IMR-90 (cell line): ENCODE data around the gene CLK3. TPM values are rescaled to one million over a fixed set of nuclear protein-coding genes. Genes with fewer than 3 reads are reported as not detected.

Experiments used
- ATAC-seq: fragments of 200-7000 bp; cut with Tn5 transposase; 2 replicates; pipeline ENCODE4 v1.9.1; 2020; ENCODE audit warnings: low read depth, mild to moderate bottlenecking, moderate library complexity
- BruUV-seq: library from RNA; stranded (reverse); fragments of 400-500 nt; replicated peaks from 2 replicates; lab custom pipeline; 2021; lab: Mats Ljungman, UMichigan
- CTCF ChIA-PET: fragments of 300-600 bp; formaldehyde crosslinking; extraction: SDS; loops from one replicate; lab custom pipeline; 2021; ENCODE audit warnings: antibody characterized with exemption; lab: Yijun Ruan, JAX
- POLR2A ChIA-PET: fragments of 300-600 bp; sonication (Branson Sonifier 250); formaldehyde crosslinking; loops from one replicate; lab custom pipeline; 2022; ENCODE audit warnings: antibody characterized with exemption; ENCODE audit not compliant: unreplicated experiment; lab: Charles Lee
- DNase-seq: peaks from one replicate; pipeline ENCODE4 v3.0.0; 2013
- H2AFZ ChIP-seq: replicated peaks from 2 replicates; pipeline ENCODE3; 2013; ENCODE audit warnings: low read length, mild to moderate bottlenecking; ENCODE audit not compliant: poor library complexity
- H2AK5ac ChIP-seq: 2 replicates; pipeline ENCODE4 v1.6.1; 2013; ENCODE audit warnings: low read depth, low read length, inconsistent platforms
- H2AK9ac ChIP-seq: replicated peaks from 2 replicates; pipeline ENCODE3; 2013; ENCODE audit warnings: mild to moderate bottlenecking, low read depth, low read length, moderate library complexity; ENCODE audit not compliant: poor library complexity
- H2BK120ac ChIP-seq: 2 replicates; pipeline ENCODE4 v1.6.1; 2013; ENCODE audit warnings: low read depth, low read length, inconsistent platforms
- H2BK15ac ChIP-seq: 3 replicates; pipeline ENCODE4 v1.6.1; 2013; ENCODE audit warnings: low read depth, low read length, inconsistent platforms
- H2BK20ac ChIP-seq: 2 replicates; pipeline ENCODE4 v1.6.1; 2013; ENCODE audit warnings: low read depth, mild to moderate bottlenecking, inconsistent platforms, low read length, moderate library complexity
- H2BK5ac ChIP-seq: 2 replicates; pipeline ENCODE4 v1.6.1; 2013; ENCODE audit warnings: mild to moderate bottlenecking, low read depth, low read length, inconsistent platforms; ENCODE audit not compliant: poor library complexity, severe bottlenecking
- H3K14ac ChIP-seq: replicated peaks from 2 replicates; pipeline ENCODE4 v1.6.1; 2013; ENCODE audit warnings: low read depth, low read length, inconsistent platforms
- H3K18ac ChIP-seq: 2 replicates; pipeline ENCODE4 v1.6.1; 2013; ENCODE audit warnings: low read depth, low read length, control low read depth
- H3K23ac ChIP-seq: 2 replicates; pipeline ENCODE4 v1.6.1; 2013; ENCODE audit warnings: low read depth, low read length, inconsistent platforms
- H3K27ac ChIP-seq: 2 replicates; pipeline ENCODE4 v1.5.1; 2013; ENCODE audit warnings: mild to moderate bottlenecking, control low read depth, low read length; ENCODE audit not compliant: insufficient read depth
- H3K27me3 ChIP-seq: 2 replicates; pipeline ENCODE4 v1.6.1; 2013; ENCODE audit warnings: low read length; ENCODE audit not compliant: control insufficient read depth, insufficient read depth
- H3K36me3 ChIP-seq: 2 replicates; pipeline ENCODE4 v1.6.1; 2013; ENCODE audit warnings: low read length, mixed read lengths; ENCODE audit not compliant: control insufficient read depth, insufficient read depth
- H3K4ac ChIP-seq: 2 replicates; pipeline ENCODE4 v1.6.1; 2013; ENCODE audit warnings: low read depth, low read length, inconsistent platforms
- H3K4me1 ChIP-seq: 2 replicates; pipeline ENCODE4 v1.6.1; 2013; ENCODE audit warnings: low read length, mixed read lengths; ENCODE audit not compliant: control insufficient read depth, insufficient read depth
- H3K4me2 ChIP-seq: 2 replicates; pipeline ENCODE4 v1.6.1; 2013; ENCODE audit warnings: low read depth, mild to moderate bottlenecking, control low read depth, low read length, moderate library complexity
- H3K4me3 ChIP-seq: 2 replicates; pipeline ENCODE4 v1.5.1; 2013; ENCODE audit warnings: low read depth, mild to moderate bottlenecking, control low read depth, low read length, moderate library complexity; ENCODE audit not compliant: insufficient read depth
- H3K56ac ChIP-seq: 2 replicates; pipeline ENCODE4 v1.6.1; 2013; ENCODE audit warnings: low read length, inconsistent platforms; ENCODE audit not compliant: insufficient read depth; ENCODE audit errors: extremely low read depth
- H3K79me1 ChIP-seq, 2 experiments: 2 replicates each; pipeline ENCODE4 v1.6.1; 2013; ENCODE audit warnings: low read length in 2 of 2, inconsistent platforms in 1 of 2, low read depth in 1 of 2
- H3K9ac ChIP-seq: 2 replicates; pipeline ENCODE4 v1.6.1; 2013; ENCODE audit warnings: low read depth, low read length, control low read depth
- H3K9me1 ChIP-seq: 2 replicates; pipeline ENCODE4 v1.6.1; 2013; ENCODE audit warnings: low read length, inconsistent platforms; ENCODE audit not compliant: insufficient read depth
- H3K9me3 ChIP-seq: 2 replicates; pipeline ENCODE4 v1.6.1; 2013; ENCODE audit warnings: low read length; ENCODE audit not compliant: control insufficient read depth, insufficient read depth
- H4K20me1 ChIP-seq: 2 replicates; pipeline ENCODE4 v1.6.1; 2013; ENCODE audit warnings: low read length, inconsistent platforms; ENCODE audit not compliant: insufficient read depth
- H4K5ac ChIP-seq: 2 replicates; pipeline ENCODE4 v1.6.1; 2013; ENCODE audit warnings: mild to moderate bottlenecking, low read depth, low read length, control low read depth
- H4K8ac ChIP-seq, 2 experiments: 2 replicates each; pipeline ENCODE4 v1.6.1; 2013; ENCODE audit warnings: low read depth in 2 of 2, low read length in 2 of 2, control low read depth in 1 of 2, inconsistent platforms in 1 of 2
- H4K91ac ChIP-seq: 2 replicates; pipeline ENCODE4 v1.6.1; 2013; ENCODE audit warnings: low read depth, low read length, inconsistent platforms; ENCODE audit not compliant: insufficient read depth
- FOS ChIP-seq: fragments of 150-350 bp; IDR thresholded peaks from 2 replicates; pipeline ENCODE4 v1.6.1; 2016; ENCODE audit warnings: low read depth, low read length
- POLR2A ChIP-seq: IDR thresholded peaks from 2 replicates; pipeline ENCODE4 v1.6.1; 2012; ENCODE audit warnings: mild to moderate bottlenecking, low read depth, low read length
- WGBS, 2 experiments: methylation state at CpG; one replicate each; pipeline versions ENCODE4 v1.1.5 to v1.1.7; 2013; ENCODE audit warnings: missing lambda C conversion rate in 2 of 2; ENCODE audit not compliant: insufficient read length in 1 of 2; ENCODE audit errors: extremely low coverage in 2 of 2; 5-methylcytosine and 5-hydroxymethylcytosine counted together
- dilution Hi-C: fragments of 300-500 bp; cut with HindIII; formaldehyde crosslinking; loops from one replicate; pipeline ENCODE4 v1.14.3; 2018; ENCODE audit warnings: low sequenced_read_pairs; ENCODE audit not compliant: unreplicated experiment
- in situ Hi-C: fragments of 300-500 bp; cut with MboI; formaldehyde crosslinking; loops from 3 replicates; pipeline ENCODE4 v1.14.3; 2019; ENCODE audit warnings: low sequenced_read_pairs, inconsistent platforms, mixed read lengths
- intact Hi-C: fragments of 100-400 bp; cut with micrococcal nuclease; formaldehyde crosslinking; loops from 2 replicates; pipeline ENCODE4 v1.10.0; 2022
- polyA plus RNA-seq, 3 experiments: library from polyadenylated mRNA; depleted of rRNA; stranded (reverse); fragments of >200 nt; gene quantifications; 2 replicates each; pipeline ENCODE4 v1.2.3, GENCODE V29; 2012; ENCODE audit warnings: low replicate concordance in 1 of 3
- total RNA-seq: library from RNA; depleted of rRNA; stranded (reverse); fragments of >200 nt; gene quantifications from 2 replicates; pipeline ENCODE4 v1.2.3, GENCODE V29; 2012

CLK3 gene
- total and polyA plus RNA-seq, 2 of the 4 experiments (the other 2 are of a cell fraction) = 84.7 to 117 TPM

DNA sequence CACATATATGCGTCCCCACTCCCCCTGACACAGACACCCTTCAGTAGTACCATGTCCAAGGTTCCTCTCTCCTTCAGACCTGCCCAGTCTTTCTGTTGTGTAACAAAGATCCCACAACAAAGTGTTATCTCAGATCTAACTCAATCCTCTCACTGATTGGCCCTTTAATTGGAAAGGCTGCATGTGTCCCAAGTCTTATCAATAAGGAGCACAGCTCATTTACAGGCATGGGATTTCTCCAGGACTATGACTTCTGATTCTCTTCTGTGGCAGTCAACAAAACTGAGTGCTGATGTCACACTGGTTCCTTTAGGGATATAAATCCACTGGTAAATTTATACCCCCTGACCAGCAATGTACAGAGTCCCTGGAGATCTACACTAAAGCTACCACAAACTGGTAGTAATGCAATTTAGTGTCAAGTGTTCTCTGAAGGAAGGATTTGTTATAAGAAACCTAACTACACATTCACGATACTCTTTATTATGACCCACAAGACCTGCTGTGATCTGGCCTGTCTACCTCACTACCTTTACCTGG lies 28.1 kb downstream of the CLK3 start:
- TF ChIP-seq POLR2A (no peak), FOS (no peak)
- Histone ChIP-seq H2BK120ac (no peak overlapping the region), H3K9me1 (peaks cover 6% of the 10 kb centered on the region; the same call in 1 of the 2 replicates), H2AK5ac (no peak overlapping the region), H2BK20ac (no peak overlapping the region), H3K9me3 (no peaks in the 10 kb centered on the region), H2AK9ac (no peak overlapping the region), H3K4me1 (peaks cover 3% of the 10 kb centered on the region; the same call in 1 of the 2 replicates), H2BK5ac (no peak overlapping the region), H3K4me3 (no peak overlapping the region), H3K23ac (no peak overlapping the region), H3K27me3 (no peaks in the 10 kb centered on the region), H4K8ac (no peak overlapping the region), H3K9ac (no peak overlapping the region), H3K18ac (no peak overlapping the region), H3K4ac (no peak overlapping the region), H3K4me2 (no peak overlapping the region), H4K91ac (no peak overlapping the region), H3K79me1 (peaks cover 25 to 65% of the 10 kb centered on the region in 2 experiments), H3K56ac (no peak overlapping the region), H2AFZ (no peak overlapping the region), H3K36me3 (peaks cover 22% of the 10 kb centered on the region), H4K5ac (no peak overlapping the region), H3K14ac (no peak overlapping the region), H4K20me1 (peaks cover 48% of the 10 kb centered on the region), H3K27ac (no peak overlapping the region), H2BK15ac (no peak overlapping the region)
- DNase-seq = no peak
- in situ Hi-C loops = no loop called here
- WGBS, 2 experiments = no CpG with 5 or more reads among the region's 2 CpGs
- BruUV-seq = no TSS peak
- dilution Hi-C loops = no loop called here
- intact Hi-C loops = no loop called here
- ChIA-PET POLR2A (no interaction called here), CTCF (no interaction called here)
- ATAC-seq = no peak
